GM12878 (cell line): ENCODE data around the gene ADGRG1. TPM values are rescaled to one million over a fixed set of nuclear protein-coding genes. Genes with fewer than 3 reads are reported as not detected.

Source experiments
- ATAC-seq: fragments of 200-7000 bp; cut with Tn5 transposase; 3 replicates; pipeline ENCODE4 v1.9.1; 2020; ENCODE audit warnings: mild to moderate bottlenecking, moderate library complexity
- BruUV-seq: library from RNA; stranded (reverse); fragments of 400-500 nt; replicated peaks from 2 replicates; lab custom pipeline; 2021; lab: Mats Ljungman, UMichigan
- CTCF ChIA-PET: fragments of 300-600 bp; sonication (Branson Sonifier 250); formaldehyde crosslinking; extraction: SDS; loops from one replicate; lab custom pipeline; 2021; ENCODE audit warnings: inconsistent platforms; lab: Yijun Ruan, JAX
- POLR2A ChIA-PET: fragments of 350-600 bp; formaldehyde crosslinking; extraction: SDS; loops from one replicate; lab custom pipeline; 2021; ENCODE audit warnings: inconsistent platforms; lab: Charles Lee
- RAD21 ChIA-PET: fragments of 300-600 bp; sonication (Branson Sonifier 250); formaldehyde crosslinking; loops from one replicate; lab custom pipeline; 2023; ENCODE audit warnings: antibody characterized with exemption; ENCODE audit not compliant: unreplicated experiment; lab: Charles Lee
- SMC1A ChIA-PET: fragments of 300-600 bp; sonication (Branson Sonifier 250); formaldehyde crosslinking; loops from one replicate; lab custom pipeline; 2023; ENCODE audit not compliant: unreplicated experiment, uncharacterized antibody; lab: Charles Lee
- DNase-seq: peaks from one replicate; pipeline ENCODE4 v3.0.0-alpha.2; 2011; ENCODE audit warnings: low read depth, low spot score
- FAIRE-seq: peaks from 3 replicates; lab custom pipeline; 2011; peaks lifted over from hg19 to GRCh38; lab: Jason Lieb, UNC
- H2AFZ ChIP-seq: 2 replicates; pipeline ENCODE4 v1.6.0; 2011; ENCODE audit warnings: low read depth, low read length, control low read depth; ENCODE audit not compliant: control insufficient read depth
- H3K27ac ChIP-seq: 2 replicates; pipeline ENCODE4 v1.5.1; 2011; ENCODE audit warnings: control low read depth; ENCODE audit not compliant: control insufficient read depth, insufficient read depth
- H3K27me3 ChIP-seq, 2 experiments: replicated peaks in 1 of 2; 2 replicates each; pipeline versions ENCODE4 v1.6.0 to v1.6.1; 2011; ENCODE audit warnings: low read length in 1 of 2; ENCODE audit not compliant: control insufficient read depth in 2 of 2, insufficient read depth in 2 of 2
- H3K36me3 ChIP-seq, 2 experiments: 2 replicates each; pipeline ENCODE4 v1.5.1; 2011; ENCODE audit warnings: low read length in 1 of 2; ENCODE audit not compliant: control insufficient read depth in 2 of 2, insufficient read depth in 2 of 2
- H3K4me1 ChIP-seq: 2 replicates; pipeline ENCODE4 v1.6.1; 2011; ENCODE audit warnings: mild to moderate bottlenecking, low read length, moderate library complexity, mixed read lengths; ENCODE audit not compliant: control insufficient read depth, insufficient read depth
- H3K4me2 ChIP-seq: 2 replicates; pipeline ENCODE4 v1.6.0; 2011; ENCODE audit warnings: control low read depth; ENCODE audit not compliant: control insufficient read depth, insufficient read depth
- H3K4me3 ChIP-seq: fragments of 200-600 bp; sonication (generic); 2 replicates; pipeline ENCODE4 v1.5.1; 2016
- H3K79me2 ChIP-seq: 2 replicates; pipeline ENCODE4 v1.6.0; 2011; ENCODE audit warnings: low read length; ENCODE audit not compliant: control insufficient read depth, insufficient read depth
- H3K9ac ChIP-seq: 2 replicates; pipeline ENCODE4 v1.8.0; 2011; ENCODE audit warnings: low read length, control low read depth, mixed read lengths; ENCODE audit not compliant: control insufficient read depth, insufficient read depth
- H3K9me3 ChIP-seq: replicated peaks from 3 replicates; pipeline ENCODE4 v1.5.1; 2011; ENCODE audit warnings: mild to moderate bottlenecking, low read length; ENCODE audit not compliant: control insufficient read depth, insufficient read depth
- H4K20me1 ChIP-seq: 2 replicates; pipeline ENCODE4 v1.6.0; 2011; ENCODE audit not compliant: control insufficient read depth, insufficient read depth
- EP300 ChIP-seq, 2 experiments: fragments of 150-350 bp in 1 of 2; IDR thresholded peaks; 2 replicates each; pipeline ENCODE4 v1.6.1; 2011 to 2012; ENCODE audit warnings: low read depth in 2 of 2, low read length in 2 of 2, borderline replicate concordance in 1 of 2, improper control_type of control experiment in 1 of 2, inconsistent platforms in 1 of 2; ENCODE audit not compliant: control insufficient read depth in 1 of 2
- ETV6 ChIP-seq, 2 experiments: fragments of 450-650 bp in 1 of 2; IDR thresholded peaks in 1 of 2; conservative IDR thresholded peaks in 1 of 2; 2 replicates each; pipeline ENCODE4 v1.6.1; 2014; ENCODE audit warnings: antibody characterized with exemption in 1 of 2, borderline replicate concordance in 1 of 2, low read depth in 1 of 2, mild to moderate bottlenecking in 1 of 2, moderate library complexity in 1 of 2
- HCFC1 ChIP-seq: fragments of 150-350 bp; IDR thresholded peaks from 2 replicates; pipeline ENCODE4 v1.6.1; 2014; ENCODE audit warnings: low read length
- KAT2A ChIP-seq: conservative IDR thresholded peaks from 2 replicates; pipeline ENCODE4 v1.6.1; 2011; ENCODE audit warnings: low read depth, low read length; ENCODE audit not compliant: control insufficient read depth
- TARDBP ChIP-seq: IDR thresholded peaks from 2 replicates; pipeline ENCODE4 v1.6.1; 2016; ENCODE audit warnings: borderline replicate concordance
- WGBS: methylation state at CpG from one replicate; pipeline ENCODE4 v1.1.6; 2016; ENCODE audit warnings: low lambda C conversion rate; ENCODE audit not compliant: insufficient replicate concordance, insufficient coverage; ENCODE audit errors: missing lambda C conversion rate; 5-methylcytosine and 5-hydroxymethylcytosine counted together
- in situ Hi-C: fragments of 300-500 bp; cut with MboI; formaldehyde crosslinking; loops from 9 replicates; pipeline ENCODE4 v1.14.3; 2018; ENCODE audit warnings: mixed read lengths
- intact Hi-C: fragments of 100-400 bp; cut with micrococcal nuclease; formaldehyde crosslinking; loops from one replicate; pipeline ENCODE4 v1.14.2; 2022; ENCODE audit not compliant: unreplicated experiment
- polyA plus RNA-seq, 11 experiments: library from polyadenylated mRNA; depleted of rRNA in 4 of 11; unstranded in 6 of 11; stranded (reverse) in 5 of 11; fragments of >200 nt; fragmentation: Nextera tagmentation in 4 of 11; fragmentation: Illumina TruSeq in 1 of 11; extraction: Ambion mirVana in 4 of 11; extraction: Trizol in 1 of 11; gene quantifications; 1 replicate in 1 of 11; 2 replicates in 10 of 11; pipeline versions ENCODE4 v1.2.1 to v1.2.3, GENCODE V29; 2011 to 2016; ENCODE audit warnings: inconsistent platforms in 2 of 11, missing spikeins in 2 of 11, low read depth in 1 of 11
- total RNA-seq, 4 experiments: library from RNA; depleted of rRNA in 3 of 4; stranded (reverse); fragments of >200 nt in 3 of 4; fragmentation: Illumina TruSeq in 1 of 4; extraction: Trizol in 1 of 4; gene quantifications; 2 replicates each; pipeline versions ENCODE4 v1.2.1 to v1.2.3, GENCODE V29; 2013 to 2021
- TF ChIP-seq, protein P1 (sequence below): IDR thresholded peaks from 2 replicates; pipeline ENCODE4 v1.6.1; 2011; ENCODE audit warnings: low read depth, mild to moderate bottlenecking, low read length, moderate library complexity, borderline replicate concordance; ENCODE audit errors: extremely low read depth
- TF ChIP-seq, protein P2 (sequence below): IDR thresholded peaks from 2 replicates; pipeline ENCODE4 v1.6.1; 2012; ENCODE audit warnings: improper control_type of control experiment, low read depth, low read length; ENCODE audit not compliant: insufficient replicate concordance
- TF ChIP-seq, protein P3 (sequence below): fragments of 450-650 bp; IDR thresholded peaks from 2 replicates; pipeline ENCODE4 v1.6.1; 2018; ENCODE audit warnings: borderline replicate concordance, mild to moderate bottlenecking; ENCODE audit not compliant: partially characterized antibody
- TF ChIP-seq, protein P4 (sequence below): fragments of 450-650 bp; conservative IDR thresholded peaks from 2 replicates; pipeline ENCODE4 v1.6.1; 2017; ENCODE audit warnings: mild to moderate bottlenecking, moderate library complexity

Gene ADGRG1
- total and polyA plus RNA-seq, 10 of the 15 experiments (the other 5 are each of a cell fraction or from before 2014, with no cell fraction given): 0.07 to 2.0 (median 0.75) TPM

DNA sequence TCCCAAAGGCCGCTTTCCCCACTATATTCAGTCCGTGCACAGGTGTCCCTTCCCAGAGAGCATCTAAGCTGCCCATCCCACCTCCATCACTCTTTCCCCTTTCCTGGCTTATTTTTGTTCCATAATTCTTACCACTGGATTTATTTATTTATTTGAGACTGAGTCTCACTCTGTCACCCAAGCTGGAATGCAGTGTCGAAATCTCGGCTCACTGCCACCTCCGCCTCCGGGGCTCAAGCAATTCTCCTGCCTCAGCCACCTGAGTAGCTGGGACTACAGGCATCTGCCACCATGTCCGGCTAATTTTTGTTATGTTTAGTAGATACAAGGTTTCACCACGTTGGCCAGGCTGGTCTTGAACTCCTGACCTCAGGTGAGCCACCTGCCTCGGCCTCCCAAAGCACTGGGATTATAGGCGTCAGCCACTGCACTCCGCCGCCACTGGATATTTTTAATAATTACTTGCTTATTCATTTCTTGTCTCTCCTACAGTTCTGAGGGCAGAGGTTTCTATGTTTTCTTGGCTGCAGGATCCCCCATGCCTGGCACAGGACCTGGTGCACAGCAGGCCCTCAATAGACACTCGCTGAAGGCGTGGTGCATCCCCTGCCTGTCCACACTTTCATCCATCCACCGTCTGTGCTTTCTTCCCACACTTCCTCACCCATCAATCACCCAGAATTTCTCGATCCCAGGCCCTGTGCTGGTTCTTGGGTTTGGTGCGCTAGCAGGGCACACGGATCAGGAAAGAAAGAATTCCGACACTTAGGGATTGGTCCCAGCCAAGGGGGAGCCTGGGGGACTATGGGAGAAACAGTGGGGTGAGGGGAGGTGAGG is 9.9 kb upstream of the ADGRG1 start:
- Histone ChIP-seq H3K4me1 (no peaks in the 10 kb centered on the region; the same call in 1 of the 2 replicates), H3K79me2 (no peaks in the 10 kb centered on the region), H3K9ac (no peak overlapping the region), H3K4me3 (no peak overlapping the region), H2AFZ (no peak overlapping the region), H4K20me1 (no peaks in the 10 kb centered on the region), H3K27me3 (no peaks in the 10 kb centered on the region), H3K9me3 (no peaks in the 10 kb centered on the region), H3K36me3 (no peaks in the 10 kb centered on the region), H3K27ac (no peak overlapping the region), H3K4me2 (no peak overlapping the region)
- BruUV-seq: no TSS peak
- ATAC-seq (no peak), FAIRE-seq (no peak), DNase-seq (no peak)
- SMC1A ChIA-PET: no interaction called here
- POLR2A ChIA-PET: no interaction called here
- in situ Hi-C loops: no loop called here
- 35% methylated on average over 19 of the region's 19 CpGs for WGBS
- RAD21 ChIA-PET: interaction anchor here (1.7 kb wide), 1 partner anchor 29 kb away, joined by 3 read pairs; no protein-coding TSS in a partner anchor
- TF ChIP-seq, protein P1, sequence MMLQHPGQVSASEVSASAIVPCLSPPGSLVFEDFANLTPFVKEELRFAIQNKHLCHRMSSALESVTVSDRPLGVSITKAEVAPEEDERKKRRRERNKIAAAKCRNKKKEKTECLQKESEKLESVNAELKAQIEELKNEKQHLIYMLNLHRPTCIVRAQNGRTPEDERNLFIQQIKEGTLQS: no peak
- TF ChIP-seq KAT2A: no peak
- no peak for TF ChIP-seq TARDBP
- TF ChIP-seq, protein P2, sequence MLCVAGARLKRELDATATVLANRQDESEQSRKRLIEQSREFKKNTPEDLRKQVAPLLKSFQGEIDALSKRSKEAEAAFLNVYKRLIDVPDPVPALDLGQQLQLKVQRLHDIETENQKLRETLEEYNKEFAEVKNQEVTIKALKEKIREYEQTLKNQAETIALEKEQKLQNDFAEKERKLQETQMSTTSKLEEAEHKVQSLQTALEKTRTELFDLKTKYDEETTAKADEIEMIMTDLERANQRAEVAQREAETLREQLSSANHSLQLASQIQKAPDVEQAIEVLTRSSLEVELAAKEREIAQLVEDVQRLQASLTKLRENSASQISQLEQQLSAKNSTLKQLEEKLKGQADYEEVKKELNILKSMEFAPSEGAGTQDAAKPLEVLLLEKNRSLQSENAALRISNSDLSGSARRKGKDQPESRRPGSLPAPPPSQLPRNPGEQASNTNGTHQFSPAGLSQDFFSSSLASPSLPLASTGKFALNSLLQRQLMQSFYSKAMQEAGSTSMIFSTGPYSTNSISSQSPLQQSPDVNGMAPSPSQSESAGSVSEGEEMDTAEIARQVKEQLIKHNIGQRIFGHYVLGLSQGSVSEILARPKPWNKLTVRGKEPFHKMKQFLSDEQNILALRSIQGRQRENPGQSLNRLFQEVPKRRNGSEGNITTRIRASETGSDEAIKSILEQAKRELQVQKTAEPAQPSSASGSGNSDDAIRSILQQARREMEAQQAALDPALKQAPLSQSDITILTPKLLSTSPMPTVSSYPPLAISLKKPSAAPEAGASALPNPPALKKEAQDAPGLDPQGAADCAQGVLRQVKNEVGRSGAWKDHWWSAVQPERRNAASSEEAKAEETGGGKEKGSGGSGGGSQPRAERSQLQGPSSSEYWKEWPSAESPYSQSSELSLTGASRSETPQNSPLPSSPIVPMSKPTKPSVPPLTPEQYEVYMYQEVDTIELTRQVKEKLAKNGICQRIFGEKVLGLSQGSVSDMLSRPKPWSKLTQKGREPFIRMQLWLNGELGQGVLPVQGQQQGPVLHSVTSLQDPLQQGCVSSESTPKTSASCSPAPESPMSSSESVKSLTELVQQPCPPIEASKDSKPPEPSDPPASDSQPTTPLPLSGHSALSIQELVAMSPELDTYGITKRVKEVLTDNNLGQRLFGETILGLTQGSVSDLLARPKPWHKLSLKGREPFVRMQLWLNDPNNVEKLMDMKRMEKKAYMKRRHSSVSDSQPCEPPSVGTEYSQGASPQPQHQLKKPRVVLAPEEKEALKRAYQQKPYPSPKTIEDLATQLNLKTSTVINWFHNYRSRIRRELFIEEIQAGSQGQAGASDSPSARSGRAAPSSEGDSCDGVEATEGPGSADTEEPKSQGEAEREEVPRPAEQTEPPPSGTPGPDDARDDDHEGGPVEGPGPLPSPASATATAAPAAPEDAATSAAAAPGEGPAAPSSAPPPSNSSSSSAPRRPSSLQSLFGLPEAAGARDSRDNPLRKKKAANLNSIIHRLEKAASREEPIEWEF: no peak
- no peak for TF ChIP-seq ETV6 (conservative IDR thresholded peaks at IDR 0.05 in 1 of 2, IDR thresholded peaks at IDR 0.05 in 1 of 2; ENCODE audit: borderline replicate concordance in 1 of 2, low read depth in 1 of 2)
- TF ChIP-seq, protein P3, sequence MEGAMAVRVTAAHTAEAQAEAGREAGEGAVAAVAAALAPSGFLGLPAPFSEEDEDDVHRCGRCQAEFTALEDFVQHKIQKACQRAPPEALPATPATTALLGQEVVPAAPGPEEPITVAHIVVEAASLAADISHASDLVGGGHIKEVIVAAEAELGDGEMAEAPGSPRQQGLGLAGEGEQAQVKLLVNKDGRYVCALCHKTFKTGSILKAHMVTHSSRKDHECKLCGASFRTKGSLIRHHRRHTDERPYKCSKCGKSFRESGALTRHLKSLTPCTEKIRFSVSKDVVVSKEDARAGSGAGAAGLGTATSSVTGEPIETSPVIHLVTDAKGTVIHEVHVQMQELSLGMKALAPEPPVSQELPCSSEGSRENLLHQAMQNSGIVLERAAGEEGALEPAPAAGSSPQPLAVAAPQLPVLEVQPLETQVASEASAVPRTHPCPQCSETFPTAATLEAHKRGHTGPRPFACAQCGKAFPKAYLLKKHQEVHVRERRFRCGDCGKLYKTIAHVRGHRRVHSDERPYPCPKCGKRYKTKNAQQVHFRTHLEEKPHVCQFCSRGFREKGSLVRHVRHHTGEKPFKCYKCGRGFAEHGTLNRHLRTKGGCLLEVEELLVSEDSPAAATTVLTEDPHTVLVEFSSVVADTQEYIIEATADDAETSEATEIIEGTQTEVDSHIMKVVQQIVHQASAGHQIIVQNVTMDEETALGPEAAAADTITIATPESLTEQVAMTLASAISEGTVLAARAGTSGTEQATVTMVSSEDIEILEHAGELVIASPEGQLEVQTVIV: no peak
- TF ChIP-seq, protein P4, sequence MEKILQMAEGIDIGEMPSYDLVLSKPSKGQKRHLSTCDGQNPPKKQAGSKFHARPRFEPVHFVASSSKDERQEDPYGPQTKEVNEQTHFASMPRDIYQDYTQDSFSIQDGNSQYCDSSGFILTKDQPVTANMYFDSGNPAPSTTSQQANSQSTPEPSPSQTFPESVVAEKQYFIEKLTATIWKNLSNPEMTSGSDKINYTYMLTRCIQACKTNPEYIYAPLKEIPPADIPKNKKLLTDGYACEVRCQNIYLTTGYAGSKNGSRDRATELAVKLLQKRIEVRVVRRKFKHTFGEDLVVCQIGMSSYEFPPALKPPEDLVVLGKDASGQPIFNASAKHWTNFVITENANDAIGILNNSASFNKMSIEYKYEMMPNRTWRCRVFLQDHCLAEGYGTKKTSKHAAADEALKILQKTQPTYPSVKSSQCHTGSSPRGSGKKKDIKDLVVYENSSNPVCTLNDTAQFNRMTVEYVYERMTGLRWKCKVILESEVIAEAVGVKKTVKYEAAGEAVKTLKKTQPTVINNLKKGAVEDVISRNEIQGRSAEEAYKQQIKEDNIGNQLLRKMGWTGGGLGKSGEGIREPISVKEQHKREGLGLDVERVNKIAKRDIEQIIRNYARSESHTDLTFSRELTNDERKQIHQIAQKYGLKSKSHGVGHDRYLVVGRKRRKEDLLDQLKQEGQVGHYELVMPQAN: no peak
- no peak for TF ChIP-seq HCFC1
- no peak for TF ChIP-seq EP300 (IDR thresholded peaks at IDR 0.05; ENCODE audit: borderline replicate concordance in 1 of 2, control insufficient read depth in 1 of 2, low read depth in 2 of 2, low read length in 2 of 2)
- intact Hi-C loops: no loop called here
- CTCF ChIA-PET: interaction anchor here (0.8 kb wide), 1 partner anchor 9 kb away, joined by 3 read pairs; no protein-coding TSS in a partner anchor
